Astrocyte (in vitro differentiated cells and primary cell): ENCODE results near the gene DIAPH2. TPM values are rescaled to one million over a fixed set of nuclear protein-coding genes. Genes with fewer than 3 reads are reported as not detected.

Experiments
- DNase-seq: peaks from one replicate; pipeline ENCODE4 v3.0.0-alpha.2; 2010; ENCODE audit warnings: low read depth
- FAIRE-seq: peaks from 2 replicates; lab custom pipeline; 2011; peaks lifted over from hg19 to GRCh38; lab: Jason Lieb, UNC
- H2AFZ ChIP-seq: 2 replicates; pipeline ENCODE4 v1.6.0; 2012; ENCODE audit warnings: low read depth, low read length, inconsistent platforms
- H3K27ac ChIP-seq: 2 replicates; pipeline ENCODE4 v1.5.1; 2011; ENCODE audit warnings: low read depth, low read length, inconsistent platforms
- H3K27me3 ChIP-seq: 2 replicates; pipeline ENCODE4 v1.6.0; 2011; ENCODE audit warnings: low read length, inconsistent platforms; ENCODE audit not compliant: insufficient read depth
- H3K36me3 ChIP-seq: 2 replicates; pipeline ENCODE4 v1.5.1; 2011; ENCODE audit warnings: low read length, inconsistent platforms; ENCODE audit not compliant: insufficient read depth
- H3K4me1 ChIP-seq: 2 replicates; pipeline ENCODE4 v1.5.1; 2011; ENCODE audit warnings: low read length, inconsistent platforms; ENCODE audit not compliant: insufficient read depth
- H3K4me2 ChIP-seq: 2 replicates; pipeline ENCODE4 v1.6.0; 2012; ENCODE audit warnings: low read length, inconsistent platforms
- H3K4me3 ChIP-seq: 2 replicates; pipeline ENCODE4 v1.5.1; 2011; ENCODE audit warnings: low read depth, mild to moderate bottlenecking, low read length, inconsistent platforms; ENCODE audit not compliant: insufficient read depth
- H3K79me2 ChIP-seq: 2 replicates; pipeline ENCODE4 v1.6.0; 2012; ENCODE audit warnings: mild to moderate bottlenecking, low read length, inconsistent platforms; ENCODE audit not compliant: insufficient read depth
- H3K9ac ChIP-seq: 2 replicates; pipeline ENCODE4 v1.6.0; 2012; ENCODE audit warnings: mild to moderate bottlenecking, low read length, inconsistent platforms
- H3K9me3 ChIP-seq: 2 replicates; pipeline ENCODE4 v1.5.1; 2012; ENCODE audit warnings: low read depth, mild to moderate bottlenecking, low read length, inconsistent platforms; ENCODE audit not compliant: insufficient read depth
- H4K20me1 ChIP-seq: 2 replicates; pipeline ENCODE4 v1.6.0; 2012; ENCODE audit warnings: low read length, inconsistent platforms; ENCODE audit not compliant: insufficient read depth
- H3K27ac Mint-ChIP-seq: one replicate; pipeline ENCODE4 v1.8.0; 2021; ENCODE audit warnings: mild to moderate bottlenecking, mixed read lengths; ENCODE audit not compliant: unreplicated experiment
- H3K27me3 Mint-ChIP-seq: one replicate; pipeline ENCODE4 v1.8.0; 2021; ENCODE audit warnings: low read depth, mixed read lengths; ENCODE audit not compliant: unreplicated experiment
- H3K36me3 Mint-ChIP-seq: one replicate; pipeline ENCODE4 v1.8.0; 2021; ENCODE audit warnings: low read depth, mixed read lengths; ENCODE audit not compliant: unreplicated experiment
- H3K4me1 Mint-ChIP-seq: one replicate; pipeline ENCODE4 v1.8.0; 2021; ENCODE audit warnings: low read depth, mixed read lengths; ENCODE audit not compliant: unreplicated experiment
- H3K4me3 Mint-ChIP-seq: one replicate; pipeline ENCODE4 v1.8.0; 2021; ENCODE audit warnings: mild to moderate bottlenecking, moderate library complexity, mixed read lengths; ENCODE audit not compliant: unreplicated experiment
- H3K9me3 Mint-ChIP-seq: one replicate; pipeline ENCODE4 v1.8.0; 2021; ENCODE audit warnings: mild to moderate bottlenecking, mixed read lengths; ENCODE audit not compliant: unreplicated experiment
- CTCF ChIP-seq: IDR thresholded peaks from 2 replicates; pipeline ENCODE4 v1.5.1; 2011; ENCODE audit warnings: low read depth, mild to moderate bottlenecking, inconsistent platforms, low read length, moderate library complexity; ENCODE audit not compliant: insufficient read depth
- EZH2 ChIP-seq: IDR thresholded peaks from 2 replicates; pipeline ENCODE4 v1.6.1; 2012; ENCODE audit warnings: mild to moderate bottlenecking, low read length, inconsistent platforms; ENCODE audit not compliant: insufficient read depth
- total RNA-seq: library from RNA; stranded (reverse); gene quantifications from 2 replicates; pipeline ENCODE4 v1.2.1, GENCODE V29; 2021

DIAPH2 gene
- total RNA-seq, 1 donor from 2014 or later, result 9.8 TPM

- Histone ChIP-seq H3K27ac (no peak overlapping the region), H3K4me3 (no peak overlapping the region), H3K4me2 (no peak overlapping the region), H3K27me3 (no peaks in the 10 kb centered on the region), H3K36me3 (no peaks in the 10 kb centered on the region), H4K20me1 (no peaks in the 10 kb centered on the region), H3K9ac (no peak overlapping the region), H3K4me1 (no peaks in the 10 kb centered on the region), H3K9me3 (no peaks in the 10 kb centered on the region), H2AFZ (no peak overlapping the region), H3K79me2 (no peaks in the 10 kb centered on the region)
- H3K36me3 Mint-ChIP-seq, result no peaks in the 10 kb centered on the region
- H3K4me1 Mint-ChIP-seq, result no peaks in the 10 kb centered on the region
- no peak for DNase-seq
- no peak for TF ChIP-seq EZH2
- TF ChIP-seq CTCF, result no peak
- no peak for FAIRE-seq
- H3K27me3 Mint-ChIP-seq, result no peaks in the 10 kb centered on the region
- no peak overlapping the region for H3K27ac Mint-ChIP-seq
- H3K4me3 Mint-ChIP-seq, result no peak overlapping the region
- peaks cover 5% of the 10 kb centered on the region for H3K9me3 Mint-ChIP-seq
These were observed 490.5 kb downstream of the DIAPH2 start for GRCh38 chrX:97175147-97175546.

GRCh38 chrX:97189668-97190067, 505.0 kb downstream of the DIAPH2 start:
- Mint-ChIP-seq H3K36me3 (no peaks in the 10 kb centered on the region), H3K4me3 (no peak overlapping the region), H3K4me1 (no peaks in the 10 kb centered on the region), H3K9me3 (no peaks in the 10 kb centered on the region), H3K27ac (no peak overlapping the region), H3K27me3 (no peaks in the 10 kb centered on the region)
- Histone ChIP-seq H3K27ac (no peak overlapping the region), H3K36me3 (no peaks in the 10 kb centered on the region), H3K4me1 (no peaks in the 10 kb centered on the region), H3K79me2 (no peaks in the 10 kb centered on the region), H3K4me3 (no peak overlapping the region), H3K4me2 (no peak overlapping the region), H4K20me1 (no peaks in the 10 kb centered on the region), H3K9me3 (no peaks in the 10 kb centered on the region), H3K27me3 (no peaks in the 10 kb centered on the region), H2AFZ (no peak overlapping the region), H3K9ac (no peak overlapping the region)
- no peak for DNase-seq
- no peak for TF ChIP-seq EZH2
- TF ChIP-seq CTCF, result no peak
- peak; percentile 91 for FAIRE-seq

- no peak overlapping the region for H3K4me2 ChIP-seq
- H3K4me3 Mint-ChIP-seq, result no peak overlapping the region
- no peaks in the 10 kb centered on the region for H3K9me3 ChIP-seq
- H4K20me1 ChIP-seq, result no peaks in the 10 kb centered on the region
- no peak overlapping the region for H3K27ac Mint-ChIP-seq
- no peaks in the 10 kb centered on the region for H3K4me1 ChIP-seq
- no peak overlapping the region for H3K27ac ChIP-seq
- H3K36me3 Mint-ChIP-seq, result peaks cover 4% of the 10 kb centered on the region
- H3K27me3 ChIP-seq, result no peaks in the 10 kb centered on the region
- TF ChIP-seq EZH2 (no peak), CTCF (no peak)
- no peaks in the 10 kb centered on the region for H3K79me2 ChIP-seq
- no peaks in the 10 kb centered on the region for H3K27me3 Mint-ChIP-seq
- H3K9ac ChIP-seq, result no peak overlapping the region
- no peak overlapping the region for H2AFZ ChIP-seq
- H3K9me3 Mint-ChIP-seq, result no peaks in the 10 kb centered on the region
- FAIRE-seq (peak; percentile 50), DNase-seq (no peak)
- H3K36me3 ChIP-seq, result no peaks in the 10 kb centered on the region
- no peaks in the 10 kb centered on the region for H3K4me1 Mint-ChIP-seq
- H3K4me3 ChIP-seq, result no peak overlapping the region
These were observed 514.9 kb downstream of the DIAPH2 start for GRCh38 chrX:97199501-97199900.
